Neutrophil (primary cell): ENCODE data around the gene HOXA2.
A peak's percentile ranks its signal among the peaks of the same experiment; 100 is the strongest.

Experiments used
- H3K27ac ChIP-seq: fragments of 200-600 bp; sonication (generic); 2 replicates; pipeline ENCODE4 v1.5.1; 2016; ENCODE audit warnings: mild to moderate bottlenecking, moderate library complexity
- H3K27me3 ChIP-seq: fragments of 200-600 bp; sonication (generic); 2 replicates; pipeline ENCODE4 v1.6.0; 2016; ENCODE audit warnings: mild to moderate bottlenecking
- H3K36me3 ChIP-seq: fragments of 200-600 bp; sonication (generic); 2 replicates; pipeline ENCODE4 v1.5.1; 2017
- H3K4me1 ChIP-seq, 2 experiments: fragments of 200-600 bp in 1 of 2; sonication (generic) in 1 of 2; 1 replicate in 1 of 2; 2 replicates in 1 of 2; pipeline versions ENCODE4 v1.5.1 to v1.6.1; 2013 to 2016; ENCODE audit warnings: low read depth in 1 of 2, low read length in 1 of 2, mild to moderate bottlenecking in 1 of 2, moderate library complexity in 1 of 2; ENCODE audit not compliant: control insufficient read depth in 1 of 2, insufficient read depth in 1 of 2
- H3K4me3 ChIP-seq, 2 experiments: fragments of 200-600 bp in 1 of 2; sonication (generic) in 1 of 2; 1 replicate in 1 of 2; 2 replicates in 1 of 2; pipeline ENCODE4 v1.5.1; 2013 to 2016; ENCODE audit warnings: low read depth in 1 of 2, low read length in 1 of 2, mild to moderate bottlenecking in 1 of 2, moderate library complexity in 1 of 2
- H3K9me3 ChIP-seq: fragments of 200-600 bp; sonication (generic); 2 replicates; pipeline ENCODE4 v1.5.1; 2016
- TF ChIP-seq, protein P1 (sequence below): fragments of 200-600 bp; sonication (generic); IDR thresholded peaks from 2 replicates; pipeline ENCODE4 v1.5.1; 2016; ENCODE audit warnings: antibody characterized with exemption

HOXA2 gene

DNA sequence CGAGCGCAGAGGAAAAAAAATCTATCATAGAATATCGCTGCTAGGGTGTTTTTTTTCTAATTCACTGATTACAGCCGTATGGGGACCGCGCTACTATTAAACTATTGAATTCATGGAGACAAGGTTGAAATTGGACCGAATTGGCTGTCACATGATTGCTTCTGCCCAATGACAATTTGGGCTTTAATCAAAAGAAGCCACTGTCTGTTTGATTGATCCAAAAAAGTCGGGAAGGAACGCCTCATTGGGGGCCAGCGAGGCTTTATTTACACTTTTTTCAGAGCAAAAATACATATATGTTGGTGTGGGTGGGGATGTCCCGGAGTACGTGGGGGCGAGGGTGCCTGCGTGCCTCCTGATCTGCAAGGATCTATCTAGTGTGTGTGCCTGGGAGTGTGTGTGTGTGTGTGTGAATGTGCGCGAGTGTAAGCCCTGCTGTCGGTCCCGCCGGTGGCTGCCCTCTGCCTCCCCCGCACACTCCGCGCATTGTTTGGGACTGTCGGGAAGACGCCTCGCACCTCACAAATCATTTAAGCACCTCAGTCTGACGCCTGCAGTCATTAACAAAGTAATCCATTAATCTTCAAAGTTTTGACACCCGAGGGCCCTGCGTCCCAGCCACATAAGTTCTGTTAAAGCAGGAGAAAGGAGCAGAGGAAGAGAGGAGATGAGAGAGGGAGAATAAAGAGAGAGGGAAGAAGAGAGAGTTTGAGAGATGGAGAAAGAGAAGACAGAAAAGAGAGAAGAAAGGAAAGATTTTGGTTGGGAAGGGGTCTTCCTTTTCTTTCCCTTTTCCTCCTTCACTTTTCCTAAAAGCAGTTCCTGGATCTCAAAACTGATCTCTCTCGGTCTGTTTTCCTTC, at the start of gene HOXA2:
Gene HOXA2, minus strand, starts transcription at position 103 of the 862 bp plus-strand sequence. CDS start 183 bp downstream, outside the sequence.
- Histone ChIP-seq H3K4me3 (no peak within 1 kb of the TSS), H3K27me3 (peaks cover 89% of the 10 kb centered on the region)

DNA sequence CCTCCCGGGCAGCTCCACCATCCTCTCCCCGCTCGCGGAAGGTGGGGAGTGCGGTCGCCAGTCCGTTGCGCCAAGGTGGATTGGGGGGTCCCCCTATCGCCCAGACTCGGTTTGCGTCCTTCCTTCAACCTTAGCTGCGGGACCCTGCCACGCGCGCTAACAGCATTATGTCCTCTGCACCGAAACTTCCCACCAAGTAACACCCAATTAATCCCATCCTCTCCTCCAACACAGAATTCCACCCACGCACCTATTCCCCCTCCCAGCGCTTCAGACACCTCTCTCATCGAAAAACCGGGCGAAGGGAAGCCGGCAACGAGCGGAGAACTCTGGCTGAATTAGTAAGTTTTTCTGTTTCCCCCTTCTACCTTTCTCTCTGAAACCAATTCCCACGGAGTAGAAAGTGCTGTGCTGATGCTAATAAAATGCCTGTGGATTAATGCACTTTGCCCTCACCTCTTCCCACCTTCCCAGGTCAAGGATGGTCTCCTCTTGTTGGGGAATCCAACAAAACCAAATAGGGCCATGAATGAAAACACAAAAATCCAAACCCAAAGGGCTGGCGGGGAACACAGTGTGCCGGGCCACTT, 49.0 kb upstream of the HOXA2 start:
- no peak overlapping the region for H3K27ac ChIP-seq
- no peaks in the 10 kb centered on the region for H3K9me3 ChIP-seq
- TF ChIP-seq, protein P1, sequence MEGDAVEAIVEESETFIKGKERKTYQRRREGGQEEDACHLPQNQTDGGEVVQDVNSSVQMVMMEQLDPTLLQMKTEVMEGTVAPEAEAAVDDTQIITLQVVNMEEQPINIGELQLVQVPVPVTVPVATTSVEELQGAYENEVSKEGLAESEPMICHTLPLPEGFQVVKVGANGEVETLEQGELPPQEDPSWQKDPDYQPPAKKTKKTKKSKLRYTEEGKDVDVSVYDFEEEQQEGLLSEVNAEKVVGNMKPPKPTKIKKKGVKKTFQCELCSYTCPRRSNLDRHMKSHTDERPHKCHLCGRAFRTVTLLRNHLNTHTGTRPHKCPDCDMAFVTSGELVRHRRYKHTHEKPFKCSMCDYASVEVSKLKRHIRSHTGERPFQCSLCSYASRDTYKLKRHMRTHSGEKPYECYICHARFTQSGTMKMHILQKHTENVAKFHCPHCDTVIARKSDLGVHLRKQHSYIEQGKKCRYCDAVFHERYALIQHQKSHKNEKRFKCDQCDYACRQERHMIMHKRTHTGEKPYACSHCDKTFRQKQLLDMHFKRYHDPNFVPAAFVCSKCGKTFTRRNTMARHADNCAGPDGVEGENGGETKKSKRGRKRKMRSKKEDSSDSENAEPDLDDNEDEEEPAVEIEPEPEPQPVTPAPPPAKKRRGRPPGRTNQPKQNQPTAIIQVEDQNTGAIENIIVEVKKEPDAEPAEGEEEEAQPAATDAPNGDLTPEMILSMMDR: no peak

More for the DNA sequence above, at the start of gene HOXA2:
- peaks cover 34% of the 10 kb centered on the region for H3K36me3 ChIP-seq
- H3K9me3 ChIP-seq: no peaks in the 10 kb centered on the region
- TF ChIP-seq, protein P1: no peak
- H3K4me1 ChIP-seq: peaks cover 11 to 29% of the 10 kb centered on the region in 2 experiments
- H3K27ac ChIP-seq: no peak within 1 kb of the TSS

DNA sequence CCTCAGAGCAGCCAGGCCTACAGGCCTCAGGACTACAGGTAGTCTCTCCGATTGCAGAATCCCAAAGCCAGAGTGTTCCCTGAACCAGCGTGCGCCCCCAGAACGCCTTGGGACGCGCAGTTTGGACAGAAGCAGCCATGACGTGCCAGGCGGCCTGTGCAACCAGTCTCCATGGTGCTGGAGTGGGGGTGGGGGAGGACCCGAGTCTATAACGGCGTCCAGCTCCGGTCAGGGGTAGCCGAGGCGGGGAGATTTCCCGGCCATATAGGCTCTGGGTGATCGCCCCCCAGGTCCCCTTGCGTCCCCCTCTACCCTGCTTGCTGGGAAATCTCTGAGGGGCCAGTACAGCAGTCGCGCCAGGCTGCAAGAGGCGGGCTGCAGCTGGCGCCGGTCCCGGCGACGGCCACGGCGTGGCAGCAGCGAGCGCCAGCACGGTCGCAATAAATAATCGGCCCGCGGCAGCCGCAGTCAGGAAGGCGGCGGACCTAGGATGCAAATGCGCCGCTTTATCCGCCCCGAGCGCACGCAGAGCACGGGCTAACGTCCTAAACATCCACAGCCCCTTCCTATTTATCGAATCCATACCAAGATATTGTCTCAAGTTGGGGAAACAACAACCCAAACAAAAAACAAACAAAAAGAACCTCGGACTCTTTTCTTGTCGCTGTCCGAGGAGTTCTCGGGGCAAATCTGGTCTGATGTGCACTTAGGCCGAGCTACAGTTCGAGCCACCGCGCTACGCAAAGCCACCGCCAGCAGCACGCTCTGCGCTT, 48.3 kb upstream of the HOXA2 start:
- Histone ChIP-seq H3K36me3 (no peaks in the 10 kb centered on the region), H3K4me3 (peak overlapping the region; percentile 3 to 62), H3K9me3 (no peaks in the 10 kb centered on the region), H3K27ac (no peak overlapping the region), H3K27me3 (peaks cover 100% of the 10 kb centered on the region), H3K4me1 (peaks cover 39 to 51% of the 10 kb centered on the region in 2 experiments)
- TF ChIP-seq, protein P1: peak; percentile 84

More for the DNA sequence above, 49.0 kb upstream of the HOXA2 start:
- peaks cover 46 to 58% of the 10 kb centered on the region in 2 experiments for H3K4me1 ChIP-seq
- peak overlapping the region; percentile 3 to 62 for H3K4me3 ChIP-seq
- H3K36me3 ChIP-seq: no peaks in the 10 kb centered on the region
- peaks cover 100% of the 10 kb centered on the region for H3K27me3 ChIP-seq

DNA sequence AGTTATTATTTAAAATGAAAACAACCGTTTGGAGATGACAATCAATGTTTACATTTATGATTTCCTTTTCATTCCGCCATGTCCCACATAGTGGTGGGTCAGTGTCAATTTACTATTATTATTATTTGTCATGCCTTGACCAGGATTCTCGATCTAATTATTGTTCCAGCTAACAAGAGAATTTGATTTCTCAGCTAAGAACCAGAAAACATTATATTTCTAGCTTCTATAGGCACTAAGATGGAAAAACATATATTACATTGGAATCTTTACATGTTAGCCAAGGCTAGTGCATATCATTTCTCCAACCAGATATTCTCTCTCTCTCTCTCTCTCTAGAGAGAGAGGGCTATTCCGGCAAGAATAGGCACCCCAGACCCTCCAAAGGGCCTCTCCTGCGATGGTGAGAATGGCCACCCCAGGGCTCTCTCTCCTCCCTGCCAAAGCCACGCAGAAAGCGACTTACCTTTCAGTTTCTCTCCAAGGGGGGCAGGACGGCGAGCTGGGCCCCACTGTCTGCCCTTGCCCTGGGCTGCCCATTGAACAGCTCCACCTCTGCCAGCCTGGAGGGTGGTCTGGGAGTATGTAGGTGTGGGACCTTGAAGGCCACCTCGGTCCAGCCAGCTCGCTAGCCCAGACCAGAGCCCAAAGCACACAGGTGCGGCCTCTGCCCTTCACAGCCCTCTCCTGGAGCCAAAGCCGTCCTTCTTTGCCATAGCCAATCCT, 47.5 kb upstream of the HOXA2 start:
- Histone ChIP-seq H3K4me1 (peaks cover 34 to 44% of the 10 kb centered on the region in 2 experiments), H3K36me3 (no peaks in the 10 kb centered on the region), H3K27me3 (peaks cover 100% of the 10 kb centered on the region), H3K4me3 (peak overlapping the region in 1 of 2 experiments; percentile 62), H3K9me3 (no peaks in the 10 kb centered on the region), H3K27ac (no peak overlapping the region)
- TF ChIP-seq, protein P1: no peak
